Ishikawa (cell line): ENCODE results near the gene C4orf50.

Source experiments
- EP300 ChIP-seq: IDR thresholded peaks from 2 replicates; pipeline ENCODE4 v1.6.1; 2012; ENCODE audit warnings: borderline replicate concordance
- REST ChIP-seq: IDR thresholded peaks from 2 replicates; pipeline ENCODE4 v1.6.1; 2012; ENCODE audit warnings: low read depth, mild to moderate bottlenecking
- TCF12 ChIP-seq: IDR thresholded peaks from 2 replicates; pipeline ENCODE4 v1.6.1; 2012; ENCODE audit warnings: low read depth
- YY1 ChIP-seq: IDR thresholded peaks from 2 replicates; pipeline ENCODE4 v1.6.1; 2012; ENCODE audit warnings: low read depth

- TF ChIP-seq YY1 (no peak), EP300 (no peak), REST (no peak), TCF12 (no peak)
Measured at GRCh38 chr4:5900844-5901243, 117.4 kb downstream of the C4orf50 start.
